ENCODE measurements around the gene METTL17.
"Not testable (repeated sequence)": the region's sequence is repeated elsewhere in the genome, so short reads cannot be mapped to it uniquely, and the experiment has no call there.

The METTL17 gene, protein sequence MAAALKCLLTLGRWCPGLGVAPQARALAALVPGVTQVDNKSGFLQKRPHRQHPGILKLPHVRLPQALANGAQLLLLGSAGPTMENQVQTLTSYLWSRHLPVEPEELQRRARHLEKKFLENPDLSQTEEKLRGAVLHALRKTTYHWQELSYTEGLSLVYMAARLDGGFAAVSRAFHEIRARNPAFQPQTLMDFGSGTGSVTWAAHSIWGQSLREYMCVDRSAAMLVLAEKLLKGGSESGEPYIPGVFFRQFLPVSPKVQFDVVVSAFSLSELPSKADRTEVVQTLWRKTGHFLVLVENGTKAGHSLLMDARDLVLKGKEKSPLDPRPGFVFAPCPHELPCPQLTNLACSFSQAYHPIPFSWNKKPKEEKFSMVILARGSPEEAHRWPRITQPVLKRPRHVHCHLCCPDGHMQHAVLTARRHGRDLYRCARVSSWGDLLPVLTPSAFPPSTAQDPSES

DNA sequence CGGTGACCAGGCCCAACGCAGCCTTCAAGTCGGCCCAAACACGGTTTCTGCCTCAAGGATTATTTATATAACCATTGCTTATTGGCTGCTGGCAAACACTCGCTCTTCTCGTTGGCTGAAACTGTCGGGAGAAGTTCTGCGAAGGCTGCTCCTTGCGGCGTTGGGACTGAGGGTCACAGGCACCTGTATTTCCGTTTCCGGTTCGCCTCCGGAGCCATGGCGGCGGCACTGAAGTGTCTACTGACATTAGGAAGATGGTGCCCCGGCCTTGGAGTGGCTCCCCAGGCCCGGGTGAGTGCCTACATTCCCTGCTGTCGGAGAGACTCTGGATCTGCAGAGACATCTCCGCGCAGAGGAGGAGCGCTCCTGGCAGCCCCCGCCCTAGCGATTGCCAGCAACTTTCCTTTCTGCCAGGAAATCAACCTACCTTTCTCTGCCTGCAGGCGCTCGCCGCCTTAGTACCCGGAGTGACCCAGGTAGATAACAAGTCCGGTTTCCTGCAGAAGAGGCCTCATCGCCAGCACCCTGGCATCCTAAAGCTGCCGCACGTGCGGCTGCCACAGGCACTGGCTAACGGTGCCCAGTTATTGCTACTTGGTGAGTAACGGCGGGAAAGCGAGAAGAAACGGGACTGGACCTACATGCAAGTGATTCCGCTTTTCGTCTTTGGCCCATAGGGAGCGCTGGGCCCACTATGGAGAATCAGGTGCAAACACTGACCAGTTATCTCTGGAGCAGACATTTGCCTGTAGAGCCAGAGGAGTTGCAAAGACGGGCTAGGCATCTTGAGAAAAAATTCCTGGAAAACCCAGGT lies at the start of gene METTL17:
Gene METTL17 (plus strand): TSS at position 194 of the 814 bp plus-strand sequence. CDS start 23 bp downstream, at position 217.
- Histone ChIP-seq H4K20me1 (peaks cover 0 to 22% (median 5%) of the 10 kb centered on the region in 11 experiments; a peak in 4 of 22 replicates), H3K27me3 (no peaks in the 10 kb centered on the region), H3K4me2 (peak within 1 kb of the TSS; percentile 76 to 99 (median 93)), H3K36me3 (peaks cover 32 to 40% (median 36%) of the 10 kb centered on the region in 11 experiments), H3K9ac (peak within 1 kb of the TSS; percentile 76 to 85 (median 81)), H3K27ac (peak within 1 kb of the TSS; percentile 39 to 82 (median 79); a peak in 21 of 22 replicates), H3K4me3 (peak within 1 kb of the TSS; percentile 65 to 97 (median 90)), H3K4me1 (peaks cover 23 to 70% (median 39%) of the 10 kb centered on the region in 10 experiments), H3K9me3 (replicated peaks in 1 of 11) (no peaks in the 10 kb centered on the region)
- no peak for TF ChIP-seq Cebpa-rat (IDR thresholded peaks at IDR 0.05)

DNA sequence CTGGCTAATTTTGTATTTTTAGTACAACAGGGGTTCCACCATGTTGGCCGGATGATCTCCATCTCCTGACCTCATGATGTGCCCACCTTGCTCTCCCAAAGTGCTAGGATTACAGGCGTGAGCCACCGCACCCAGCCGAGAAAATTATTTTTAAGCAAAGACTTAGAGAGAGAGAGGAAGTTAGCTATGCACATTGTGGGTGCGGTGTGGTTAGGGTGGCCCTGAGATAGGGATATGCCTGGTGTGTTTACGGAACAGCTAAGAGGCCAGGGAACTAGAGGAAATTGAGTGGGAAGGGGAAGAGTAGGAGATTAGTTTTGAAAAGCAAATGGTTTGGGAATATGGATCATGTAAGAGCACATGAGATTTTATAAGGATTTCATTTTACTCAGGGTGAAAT lies 44.6 kb upstream of the METTL17 start:
- H3K4me2 ChIP-seq = peak overlapping the region in 5 of 11 experiments; percentile 44 to 77 (median 54); a peak in 8 of 22 replicates
- not testable (repeated sequence) for H4K20me1 ChIP-seq; H3K36me3 ChIP-seq; H3K9ac ChIP-seq; H3K4me3 ChIP-seq; H3K27me3 ChIP-seq; H3K27ac ChIP-seq; H3K9me3 ChIP-seq (replicated peaks in 1 of 11)
- H3K4me1 ChIP-seq = peaks cover 0 to 23% (median 2%) of the 10 kb centered on the region in 10 experiments; a peak in 9 of 20 replicates

DNA sequence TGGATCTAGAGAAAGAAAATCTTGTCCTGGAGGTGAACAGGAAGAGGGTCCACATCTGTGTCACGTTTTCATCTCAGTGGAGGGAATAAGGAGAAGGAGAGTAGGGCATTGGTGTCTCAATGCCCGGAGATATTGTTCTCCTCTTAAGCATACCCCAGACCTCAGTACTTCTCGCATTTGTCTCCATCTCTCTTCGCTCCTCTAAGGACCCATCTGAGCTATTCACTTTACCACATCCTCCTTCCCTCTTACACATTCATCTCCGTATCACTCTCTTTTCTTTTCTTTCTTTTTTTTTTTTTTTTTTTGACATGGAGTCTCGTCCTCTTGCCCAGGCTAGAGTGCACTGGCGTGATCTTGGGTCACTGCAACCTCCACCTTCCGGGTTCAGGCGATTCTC lies 43.1 kb upstream of the METTL17 start:
- peaks cover 0 to 23% (median 2%) of the 10 kb centered on the region in 10 experiments; a peak in 9 of 20 replicates for H3K4me1 ChIP-seq
- not testable (repeated sequence) for H3K4me2 ChIP-seq; H3K9ac ChIP-seq; H4K20me1 ChIP-seq; H3K27me3 ChIP-seq; H3K36me3 ChIP-seq; H3K27ac ChIP-seq; H3K4me3 ChIP-seq; H3K9me3 ChIP-seq (replicated peaks in 1 of 11)

DNA sequence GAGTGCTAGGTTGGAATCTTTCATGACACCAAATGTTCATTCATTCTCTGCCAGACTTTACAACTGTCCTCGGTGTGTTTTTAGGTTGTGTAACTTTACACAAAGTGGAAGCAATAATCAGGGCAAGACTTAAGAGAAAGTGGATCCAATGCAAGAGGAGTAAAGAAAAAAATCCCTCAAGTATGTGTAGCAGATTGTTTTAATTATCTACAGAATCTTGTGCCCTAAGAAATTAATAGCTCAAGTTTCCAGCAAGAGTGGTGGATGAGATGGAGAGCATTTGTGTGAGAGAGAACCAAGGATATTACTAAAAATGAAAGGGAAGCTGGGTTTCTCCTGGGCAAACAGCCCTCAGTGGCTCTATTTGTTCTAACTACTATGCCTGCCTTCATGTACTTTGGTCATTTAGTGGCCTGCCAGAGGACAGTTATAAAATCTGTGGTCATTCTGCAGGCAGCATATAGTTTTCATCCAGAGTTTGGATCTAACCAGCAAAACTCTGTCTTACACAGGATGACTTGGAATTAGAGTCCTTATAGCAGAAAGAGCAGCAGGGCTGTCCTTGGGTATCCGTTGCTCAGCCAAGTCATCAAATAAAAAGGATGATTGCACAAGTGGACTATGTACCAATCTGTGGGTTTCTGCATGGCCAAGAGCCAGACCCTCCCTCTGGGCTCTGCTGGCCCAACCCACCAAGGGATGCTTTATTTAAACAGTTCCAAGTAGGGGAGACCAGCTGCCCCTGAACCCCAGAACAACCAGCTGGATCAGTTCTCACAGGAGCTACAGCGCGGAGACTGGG lies 34.8 kb upstream of the METTL17 start, which contains the start of gene RNASE2:
Gene RNASE2 (plus strand): TSS at position 752 of the 802 bp plus-strand sequence. CDS start 285 bp downstream, outside the sequence.
- TF ChIP-seq Cebpa-rat (IDR thresholded peaks at IDR 0.05) = peak in 3 of 11 experiments; percentile 17 to 64 (median 50); a peak in 3 of 22 replicates
- H4K20me1 ChIP-seq, H3K27me3 ChIP-seq, H3K36me3 ChIP-seq: not testable (repeated sequence)
- peak within 1 kb of the TSS in 3 of 10 experiments; percentile 21 to 36 (median 30); a peak in 3 of 20 replicates for H3K4me3 ChIP-seq
- peaks cover 0 to 18% (median 6%) of the 10 kb centered on the region in 11 experiments; a peak in 9 of 22 replicates for H3K9me3 ChIP-seq (replicated peaks in 1 of 11)
- H3K4me2 ChIP-seq = peak within 1 kb of the TSS in 10 of 11 experiments; percentile 21 to 87 (median 63); a peak in 18 of 22 replicates
- H3K9ac ChIP-seq = peak within 1 kb of the TSS in 3 of 11 experiments; percentile 32 to 54 (median 33); a peak in 4 of 22 replicates
- H3K4me1 ChIP-seq = peaks cover 0 to 58% (median 18%) of the 10 kb centered on the region in 10 experiments; a peak in 15 of 20 replicates
- peak within 1 kb of the TSS in 8 of 11 experiments; percentile 7 to 81 (median 46); a peak in 13 of 22 replicates for H3K27ac ChIP-seq

DNA sequence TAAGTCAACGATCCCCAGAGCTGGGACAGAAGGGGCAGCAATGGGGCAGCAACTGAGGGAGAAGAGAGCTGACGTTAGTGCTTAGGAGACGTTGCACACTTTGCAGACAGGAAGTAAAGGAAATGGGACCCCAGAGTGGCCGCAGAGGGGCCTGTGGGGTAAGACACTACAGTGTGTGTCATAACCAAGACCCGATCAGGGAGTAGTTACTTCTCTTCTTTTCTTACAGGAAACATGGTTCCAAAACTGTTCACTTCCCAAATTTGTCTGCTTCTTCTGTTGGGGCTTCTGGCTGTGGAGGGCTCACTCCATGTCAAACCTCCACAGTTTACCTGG lies 34.3 kb upstream of the METTL17 start:
- Histone ChIP-seq H3K4me1 (peaks cover 0 to 60% (median 18%) of the 10 kb centered on the region in 10 experiments; a peak in 15 of 20 replicates), H3K27ac (peak overlapping the region in 7 of 11 experiments; percentile 7 to 81 (median 46); a peak in 13 of 22 replicates), H3K4me3 (peak overlapping the region in 3 of 10 experiments; percentile 21 to 36 (median 30); a peak in 3 of 20 replicates), H3K9ac (peak overlapping the region in 3 of 11 experiments; percentile 19 to 54 (median 33); a peak in 4 of 22 replicates), H3K4me2 (peak overlapping the region in 10 of 11 experiments; percentile 21 to 87 (median 63); a peak in 18 of 22 replicates), H3K9me3 (replicated peaks in 1 of 11) (peaks cover 0 to 20% (median 6%) of the 10 kb centered on the region in 11 experiments; a peak in 9 of 22 replicates)
- not testable (repeated sequence) for H3K27me3 ChIP-seq, H3K36me3 ChIP-seq, H4K20me1 ChIP-seq
- peak in 1 of 11 experiments; percentile 63; a peak in 3 of 22 replicates for TF ChIP-seq Cebpa-rat (IDR thresholded peaks at IDR 0.05)

DNA sequence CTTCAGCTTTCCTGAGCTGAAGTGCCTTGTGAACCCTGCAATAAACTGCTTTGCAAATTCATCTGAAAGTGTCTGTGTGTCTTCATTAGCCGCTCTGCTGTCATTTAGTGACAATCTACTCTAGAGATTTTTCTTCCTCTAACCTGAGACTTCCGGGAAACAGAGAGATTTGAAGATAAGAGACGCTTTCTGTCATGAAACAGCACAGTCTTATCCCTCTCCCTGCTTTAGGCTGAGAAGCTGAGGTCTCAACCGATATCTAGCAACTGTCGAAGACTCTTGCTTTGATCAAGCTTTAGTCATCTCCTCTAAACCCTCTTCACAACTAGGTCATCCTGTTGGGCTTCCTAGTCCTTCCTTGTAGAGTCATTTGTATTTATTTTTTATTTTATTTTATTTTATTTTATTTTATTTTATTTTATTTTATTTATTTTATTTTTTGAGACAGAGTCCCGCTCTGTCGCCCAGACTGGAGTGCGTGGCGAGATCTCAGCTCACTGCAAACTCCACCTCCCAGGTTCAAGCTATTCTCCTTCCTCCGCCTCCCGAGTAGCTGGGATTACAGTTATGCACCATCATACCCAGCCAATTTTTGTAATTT lies 33.3 kb upstream of the METTL17 start:
- Histone ChIP-seq H3K9me3 (replicated peaks in 1 of 11) (peaks cover 0 to 20% (median 6%) of the 10 kb centered on the region in 11 experiments; a peak in 9 of 22 replicates), H4K20me1 (no peaks in the 10 kb centered on the region), H3K36me3 (no peaks in the 10 kb centered on the region), H3K4me2 (peak overlapping the region in 5 of 11 experiments; percentile 64 to 87 (median 80); a peak in 10 of 22 replicates), H3K9ac (peak overlapping the region in 2 of 11 experiments; percentile 20 to 22; a peak in 2 of 22 replicates), H3K4me3 (no peak overlapping the region), H3K27me3 (no peaks in the 10 kb centered on the region), H3K27ac (peak overlapping the region in 4 of 11 experiments; percentile 21 to 81 (median 66); a peak in 7 of 22 replicates), H3K4me1 (peaks cover 4 to 69% (median 18%) of the 10 kb centered on the region in 10 experiments; a peak in 16 of 20 replicates)
- no peak for TF ChIP-seq Cebpa-rat (IDR thresholded peaks at IDR 0.05)

DNA sequence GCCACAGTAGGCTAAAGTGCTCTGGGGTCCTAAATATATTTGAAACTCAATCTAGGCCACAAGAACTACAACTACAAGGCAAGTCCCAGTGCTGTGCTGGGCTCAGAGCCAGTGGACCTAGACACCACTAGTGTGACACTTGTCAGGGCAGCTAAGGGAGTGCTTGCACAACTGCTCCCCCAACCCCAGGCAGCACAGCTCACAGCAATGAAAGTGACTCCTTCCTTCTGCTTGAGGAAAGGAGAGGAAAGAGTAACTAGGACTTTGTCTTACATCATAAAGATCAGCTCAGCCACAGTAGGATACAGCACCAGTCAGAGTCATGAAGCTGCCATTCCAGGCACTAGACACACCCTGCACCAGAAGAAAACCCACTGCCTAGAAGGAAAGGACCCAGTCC lies 30.8 kb upstream of the METTL17 start:
- H4K20me1 ChIP-seq, H3K4me3 ChIP-seq, H3K27me3 ChIP-seq, H3K9ac ChIP-seq, H3K36me3 ChIP-seq: not testable (repeated sequence)
- peak overlapping the region in 1 of 11 experiments; percentile 54; a peak in 3 of 22 replicates for H3K27ac ChIP-seq
- peaks cover 0 to 20% (median 6%) of the 10 kb centered on the region in 11 experiments; a peak in 9 of 22 replicates for H3K9me3 ChIP-seq (replicated peaks in 1 of 11)
- peak overlapping the region in 2 of 11 experiments; percentile 20 to 29; a peak in 2 of 22 replicates for H3K4me2 ChIP-seq
- H3K4me1 ChIP-seq = peaks cover 4 to 57% (median 19%) of the 10 kb centered on the region in 10 experiments; a peak in 16 of 20 replicates
